Left colon (tissue), 2 donors: ENCODE measurements around the gene CMTM8. TPM values are rescaled to one million over a fixed set of nuclear protein-coding genes. Genes with fewer than 3 reads are reported as not detected.
A peak's percentile ranks its signal among the peaks of the same experiment; 100 is the strongest.

ENCODE experiments used
- ATAC-seq: fragments of 200-7000 bp; cut with Tn5 transposase; one replicate; pipeline ENCODE4 v1.9.1; 2020; ENCODE audit warnings: mild to moderate bottlenecking, moderate library complexity
- DNase-seq, 2 donors: peaks; one replicate each; pipeline ENCODE4 v3.0.0-alpha.2; 2020
- intact Hi-C, 2 donors: fragments of 100-400 bp; cut with DNase I in 1 of 2; cut with micrococcal nuclease in 1 of 2; formaldehyde crosslinking; loops; one replicate each; pipeline versions ENCODE4 v1.11.2 to v1.14.0; 2022; cut with DNase I, micrococcal nuclease
- total RNA-seq, 2 donors: library from RNA; stranded (reverse); fragmentation: NEBNext Ultra II Directional; extraction: Animal tissue kit (Norgen Biotek cat#: 25700); gene quantifications; one replicate each; pipeline ENCODE4 v1.2.1, GENCODE V29; 2021
- donor health status: DM: no; HTN: no; CAD: no.
- donor health status: DM: yes; HTN: yes; CAD: no.

CMTM8 gene
- total RNA-seq, 2 donors from 2014 or later: 8.4 to 11.4 TPM

DNA sequence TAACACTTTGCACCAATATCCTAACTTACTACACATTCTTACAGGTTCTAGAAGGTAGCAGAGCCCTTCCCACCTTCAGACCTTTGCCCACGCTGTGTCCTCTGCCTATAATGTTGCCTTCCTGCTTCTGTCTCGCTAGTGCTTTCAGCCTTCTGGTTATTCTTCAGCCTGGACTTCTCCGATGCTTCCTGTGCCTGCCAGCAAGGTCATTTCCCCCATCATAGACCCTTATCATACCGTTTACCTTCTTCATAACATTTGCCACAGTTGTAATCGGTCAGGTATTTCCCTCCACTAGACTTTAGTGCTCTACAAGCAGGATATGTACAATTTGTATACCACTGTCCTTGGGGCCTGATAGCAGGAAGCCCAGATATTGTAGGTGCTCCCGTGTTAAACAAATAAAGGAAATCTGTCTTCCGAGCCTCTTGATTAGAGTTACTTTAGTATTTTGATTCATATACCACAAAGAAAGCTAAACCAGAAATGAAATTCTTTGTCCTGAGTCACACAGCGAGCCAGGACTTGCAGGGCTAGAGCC is 117.3 kb downstream of the CMTM8 start:
- DNase-seq (no peak), ATAC-seq (no peak)
- intact Hi-C loops: no loop called here

GRCh38 chr3:32359766-32360492 is 121.4 kb downstream of the CMTM8 start:
- intact Hi-C loops: no loop called here
- ATAC-seq: no peak
- no peak for DNase-seq

- ATAC-seq: no peak
- intact Hi-C loops: no loop called here
- no peak for DNase-seq
These were observed 122.0 kb downstream of the CMTM8 start for GRCh38 chr3:32360493-32360827.

- intact Hi-C loops: no loop called here
- ATAC-seq: no peak
These were observed 128.3 kb downstream of the CMTM8 start for GRCh38 chr3:32366638-32367397.

GRCh38 chr3:32367442-32367841 is 129.0 kb downstream of the CMTM8 start:
- no peak for ATAC-seq
- no peak for DNase-seq
- intact Hi-C loops: no loop called here

More at GRCh38 chr3:32366638-32367397, 128.3 kb downstream of the CMTM8 start:
- no peak for DNase-seq

GRCh38 chr3:32371461-32372212 is 133.2 kb downstream of the CMTM8 start:
- intact Hi-C loops: loop anchor here in 1 of 2 donors (10.0 kb wide), 1 partner anchor 283 kb away; no protein-coding TSS in a partner anchor
- DNase-seq (no peak), ATAC-seq (no peak)

- ATAC-seq (no peak), DNase-seq (no peak)
- intact Hi-C loops: loop anchor here in 1 of 2 donors (10.0 kb wide), 1 partner anchor 283 kb away; no protein-coding TSS in a partner anchor
These were observed 133.7 kb downstream of the CMTM8 start for GRCh38 chr3:32372213-32372490.

GRCh38 chr3:32373276-32373675 is 134.8 kb downstream of the CMTM8 start:
- intact Hi-C loops: loop anchor here in 1 of 2 donors (10.0 kb wide), 1 partner anchor 282 kb away; no protein-coding TSS in a partner anchor
- ATAC-seq (no peak), DNase-seq (no peak)

DNA sequence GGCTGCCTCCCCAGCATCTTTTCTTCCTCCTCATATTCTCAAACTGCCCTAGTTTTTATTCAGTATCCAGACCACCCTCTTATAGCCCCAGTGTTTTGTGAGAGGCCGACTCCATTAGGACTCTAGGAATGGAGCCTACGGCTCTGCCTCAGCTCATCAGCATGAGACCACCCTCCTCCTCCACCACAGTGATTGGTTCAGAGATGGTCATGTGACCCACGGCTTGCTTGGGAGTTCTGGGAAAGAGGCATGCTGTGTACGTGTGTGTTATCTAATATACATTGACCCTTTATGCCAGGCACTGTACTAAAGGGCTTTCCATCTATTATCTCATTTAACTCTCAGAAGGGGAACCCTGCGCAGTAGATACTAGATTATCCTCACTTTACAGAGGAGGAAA is 135.4 kb downstream of the CMTM8 start:
- no peak for DNase-seq
- intact Hi-C loops: loop anchor here in 1 of 2 donors (2.0 to 10.0 kb wide), 2 partner anchors 95 to 281 kb away; no protein-coding TSS in a partner anchor

DNA sequence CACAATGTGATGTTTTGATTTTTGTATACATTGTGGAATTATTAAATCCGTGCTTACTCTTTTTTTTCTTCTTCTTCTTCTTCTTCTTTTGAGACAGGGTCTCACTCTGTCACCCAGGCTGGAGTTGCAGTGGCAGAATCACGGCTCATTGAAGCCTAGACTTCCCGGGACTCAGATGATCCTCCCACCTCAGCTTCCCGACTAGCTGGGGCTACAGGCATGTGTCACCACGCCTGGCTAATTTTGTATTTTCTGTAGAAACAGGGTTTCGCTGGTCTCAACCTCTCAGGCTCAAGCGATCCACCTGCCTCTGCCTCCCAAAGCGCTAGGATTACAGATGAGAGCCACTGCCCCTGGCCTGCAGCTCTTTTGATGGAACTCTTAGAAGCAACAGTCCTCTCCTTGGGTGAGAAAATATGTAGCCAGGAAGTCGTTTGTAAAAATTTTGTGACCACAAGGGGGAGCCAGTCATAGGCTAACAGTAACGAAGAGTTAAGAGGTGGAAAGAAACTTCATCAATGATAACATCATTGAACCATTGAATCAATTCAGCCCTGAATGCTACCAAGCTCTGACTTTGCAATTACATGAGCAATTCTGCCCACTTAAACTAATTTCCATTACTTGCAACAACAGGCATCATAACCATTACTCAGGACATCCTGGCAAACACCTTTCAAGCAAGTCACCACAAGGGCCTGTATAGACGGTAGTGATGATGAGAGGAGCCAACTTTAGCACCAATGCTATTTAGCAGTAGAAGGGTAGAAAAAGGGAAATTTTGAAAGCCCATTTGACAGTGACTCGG is 136.5 kb downstream of the CMTM8 start:
- intact Hi-C loops: loop anchor here in 1 of 2 donors (2.0 to 10.0 kb wide), 2 partner anchors 94 to 280 kb away; no protein-coding TSS in a partner anchor
- DNase-seq: peak in 1 of 2 donors; percentile 61
- peak; percentile 67 for ATAC-seq

More for the DNA sequence above, 135.4 kb downstream of the CMTM8 start:
- ATAC-seq: no peak

DNA sequence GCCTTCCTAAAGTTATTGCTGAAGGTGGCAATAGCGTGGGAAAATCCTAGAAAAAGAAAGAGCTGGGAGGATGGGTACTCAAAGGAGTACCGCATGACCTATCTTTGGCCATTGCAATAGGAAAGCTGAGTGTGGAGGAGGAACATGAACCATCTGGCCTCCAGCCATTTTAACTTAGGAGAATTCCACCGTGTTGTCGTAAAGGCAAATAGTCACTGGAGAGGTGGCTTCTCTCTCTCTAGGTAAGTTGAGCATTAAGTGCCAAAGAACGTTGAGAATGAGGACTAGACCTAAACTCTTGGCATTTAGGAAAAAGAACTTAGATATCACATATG is 137.1 kb downstream of the CMTM8 start:
- intact Hi-C loops: loop anchor here in 1 of 2 donors (2.0 to 10.0 kb wide), 2 partner anchors 93 to 279 kb away; no protein-coding TSS in a partner anchor
- no peak for ATAC-seq
- DNase-seq: no peak

DNA sequence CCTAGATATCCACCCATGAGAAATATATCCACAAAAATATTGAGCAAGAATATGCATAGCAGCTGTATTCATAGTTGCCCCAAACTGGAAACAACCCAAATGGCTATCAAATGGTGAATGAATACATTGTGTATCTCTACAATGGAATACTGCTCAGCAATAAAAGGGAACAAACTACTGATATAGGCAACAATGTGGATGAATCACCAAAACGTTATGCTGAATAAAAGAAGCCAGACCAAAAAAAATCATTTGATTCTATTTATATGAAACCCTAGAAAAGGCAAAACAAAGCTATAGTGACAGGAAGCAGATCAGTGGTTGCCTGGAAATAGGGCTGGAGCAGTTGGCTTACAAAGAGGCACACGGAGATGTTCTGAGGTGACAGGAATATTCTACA is 137.6 kb downstream of the CMTM8 start:
- ATAC-seq (peak; percentile 36), DNase-seq (no peak)
- intact Hi-C loops: loop anchor here in 1 of 2 donors (10.0 kb wide), 1 partner anchor 279 kb away; no protein-coding TSS in a partner anchor

DNA sequence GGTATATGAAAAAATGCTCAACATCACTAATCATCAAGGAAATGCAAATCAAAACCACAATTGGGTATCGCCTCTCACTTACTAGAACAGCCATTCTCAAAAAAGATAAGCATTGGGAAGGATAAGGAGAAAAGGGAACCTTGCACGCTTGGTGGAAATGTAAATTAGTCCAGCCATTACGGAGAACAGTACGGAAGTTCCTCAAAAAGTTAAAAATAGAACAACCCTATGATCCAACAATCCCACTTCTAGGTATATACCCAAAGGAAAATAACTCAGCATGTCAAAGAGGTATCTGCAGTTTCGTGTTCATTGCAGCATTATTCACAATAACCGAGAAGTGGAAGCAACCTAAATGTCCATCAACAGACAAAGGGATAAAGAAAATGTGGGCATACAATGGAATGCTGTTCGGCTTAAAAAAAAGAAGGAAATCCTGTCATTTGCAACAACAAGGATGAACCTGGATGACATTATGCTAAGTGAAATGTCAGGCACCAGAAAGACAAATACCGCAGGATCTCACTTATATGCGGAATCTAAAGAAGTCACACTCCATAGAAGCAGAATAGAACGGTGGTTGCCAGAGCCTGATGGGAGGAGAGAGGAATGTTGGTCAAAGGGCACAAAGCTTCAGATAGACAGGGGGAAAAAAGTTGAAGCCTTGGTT is 141.5 kb downstream of the CMTM8 start:
- DNase-seq: no peak
- ATAC-seq: no peak
- intact Hi-C loops: loop anchor here in 1 of 2 donors (10.0 kb wide), 1 partner anchor 275 kb away; no protein-coding TSS in a partner anchor

DNA sequence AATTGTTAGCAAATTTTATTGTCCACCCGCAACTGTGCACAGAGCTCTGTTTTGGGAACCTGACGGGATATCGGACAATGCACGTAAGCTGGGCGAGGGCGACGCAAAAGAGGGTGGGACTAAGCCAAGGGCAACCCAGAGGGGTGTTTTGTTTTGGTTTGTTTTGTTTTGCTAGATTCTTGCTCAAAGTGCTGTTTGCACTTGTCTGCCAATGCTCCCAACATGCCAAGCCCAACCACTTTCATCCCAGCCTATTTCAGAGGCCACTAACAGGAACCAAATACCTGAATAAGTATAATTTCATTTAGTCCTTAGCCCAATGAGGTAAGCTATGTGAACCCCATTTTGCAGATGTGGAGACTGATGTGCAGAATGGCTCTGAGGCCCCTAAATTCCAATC is 143.4 kb downstream of the CMTM8 start:
- ATAC-seq: no peak
- intact Hi-C loops: no loop called here
- no peak for DNase-seq

DNA sequence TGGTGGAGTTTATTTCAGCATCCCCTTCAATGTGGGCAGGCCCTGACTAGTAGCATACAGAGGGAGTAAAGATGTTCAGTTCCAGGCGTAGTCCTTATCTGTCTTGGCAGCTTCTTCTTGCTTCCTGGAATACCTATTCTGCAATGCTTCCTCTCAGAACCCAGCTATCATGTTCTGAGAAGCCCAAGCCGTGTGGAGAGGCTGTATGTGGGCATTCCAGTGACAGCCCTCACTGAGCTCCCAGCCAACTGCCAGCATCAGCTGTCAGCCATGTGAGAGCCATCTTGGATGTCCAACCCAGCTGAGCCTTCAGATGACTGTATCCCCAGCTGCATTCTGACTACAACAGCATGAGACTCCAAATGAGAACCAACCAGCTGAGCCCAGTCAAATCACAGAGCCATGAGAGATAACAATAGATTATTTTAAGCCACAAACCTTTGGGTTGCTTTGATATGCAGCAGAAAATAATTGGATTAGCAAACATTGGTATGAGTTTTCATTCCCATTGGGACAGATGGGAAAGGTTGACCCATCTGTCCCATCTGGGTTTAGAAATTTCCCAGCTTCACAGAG is 144.7 kb downstream of the CMTM8 start:
- no peak for DNase-seq
- ATAC-seq: no peak
- intact Hi-C loops: no loop called here

DNA sequence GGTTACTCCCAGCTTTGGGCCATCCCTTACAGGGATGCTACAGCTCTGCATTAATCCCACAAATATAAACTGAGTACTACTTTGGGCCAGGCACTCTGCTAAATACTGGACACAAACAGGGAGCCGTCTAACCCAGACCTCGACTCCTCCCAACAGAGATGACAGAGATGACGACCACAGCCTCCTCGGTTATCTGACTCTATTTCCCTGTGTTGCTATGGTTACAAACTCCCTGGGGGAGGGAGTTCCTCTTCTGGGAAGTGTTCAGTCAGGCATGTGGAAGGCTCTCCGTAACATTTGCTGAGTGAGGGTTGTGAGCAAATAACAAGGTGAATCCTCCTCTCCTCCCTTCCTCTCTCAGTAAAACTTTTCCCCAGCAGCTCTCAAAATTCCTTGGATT is 146.5 kb downstream of the CMTM8 start:
- ATAC-seq (no peak), DNase-seq (no peak)
- intact Hi-C loops: no loop called here

DNA sequence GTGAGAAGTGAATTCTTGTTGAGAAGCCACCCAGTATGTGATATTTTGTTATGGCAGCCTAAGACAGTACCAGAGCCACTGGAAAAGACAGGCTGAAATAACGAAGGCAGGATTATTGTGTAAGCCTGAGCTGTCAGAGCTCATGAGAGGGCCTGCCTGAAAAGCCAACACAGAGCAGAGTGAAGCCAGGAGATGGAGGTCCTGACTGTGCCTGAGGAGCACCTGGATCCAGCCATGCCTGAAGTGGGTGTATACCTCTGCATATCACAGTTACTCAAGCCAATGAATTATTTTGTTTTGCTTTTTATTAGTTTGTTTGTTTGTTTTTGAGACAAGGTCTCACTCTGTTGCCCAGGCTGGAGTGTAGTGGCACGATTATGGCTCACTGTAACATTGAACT is 149.0 kb downstream of the CMTM8 start:
- intact Hi-C loops: no loop called here
- DNase-seq (no peak), ATAC-seq (no peak)
